ENCODE results near the gene STARD4.

STARD4 gene

DNA sequence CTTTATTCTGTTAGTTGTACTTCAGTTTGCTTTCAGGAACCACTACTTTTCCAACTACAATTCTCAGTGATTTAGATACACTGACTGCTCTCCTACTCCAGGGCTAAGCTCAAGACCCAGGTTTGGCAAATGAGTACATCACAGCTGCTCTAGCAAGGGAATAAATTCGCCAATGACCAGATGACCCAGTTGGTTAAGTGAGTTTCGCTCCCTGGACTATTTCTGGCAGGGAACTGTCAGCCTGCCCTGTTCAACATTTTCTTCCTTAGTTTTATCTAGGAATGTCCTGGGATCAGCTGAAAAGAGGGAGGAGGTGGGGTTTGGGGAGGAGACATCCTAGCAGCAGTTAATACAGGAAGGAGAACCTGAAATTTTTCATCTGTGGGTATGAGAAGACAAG, 6.4 kb upstream of the STARD4 start:
- TF ChIP-seq, protein P1, sequence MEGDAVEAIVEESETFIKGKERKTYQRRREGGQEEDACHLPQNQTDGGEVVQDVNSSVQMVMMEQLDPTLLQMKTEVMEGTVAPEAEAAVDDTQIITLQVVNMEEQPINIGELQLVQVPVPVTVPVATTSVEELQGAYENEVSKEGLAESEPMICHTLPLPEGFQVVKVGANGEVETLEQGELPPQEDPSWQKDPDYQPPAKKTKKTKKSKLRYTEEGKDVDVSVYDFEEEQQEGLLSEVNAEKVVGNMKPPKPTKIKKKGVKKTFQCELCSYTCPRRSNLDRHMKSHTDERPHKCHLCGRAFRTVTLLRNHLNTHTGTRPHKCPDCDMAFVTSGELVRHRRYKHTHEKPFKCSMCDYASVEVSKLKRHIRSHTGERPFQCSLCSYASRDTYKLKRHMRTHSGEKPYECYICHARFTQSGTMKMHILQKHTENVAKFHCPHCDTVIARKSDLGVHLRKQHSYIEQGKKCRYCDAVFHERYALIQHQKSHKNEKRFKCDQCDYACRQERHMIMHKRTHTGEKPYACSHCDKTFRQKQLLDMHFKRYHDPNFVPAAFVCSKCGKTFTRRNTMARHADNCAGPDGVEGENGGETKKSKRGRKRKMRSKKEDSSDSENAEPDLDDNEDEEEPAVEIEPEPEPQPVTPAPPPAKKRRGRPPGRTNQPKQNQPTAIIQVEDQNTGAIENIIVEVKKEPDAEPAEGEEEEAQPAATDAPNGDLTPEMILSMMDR (IDR thresholded peaks at IDR 0.05; ENCODE audit: low read depth, low read length, missing control alignments), result no peak
- H3K27ac ChIP-seq, result no peak overlapping the region
- H3K27me3 ChIP-seq (replicated peaks), result no peaks in the 10 kb centered on the region
- H3K36me3 ChIP-seq (replicated peaks), result no peaks in the 10 kb centered on the region
- DNase-seq, result no peak
- no peak overlapping the region for H3K4me3 ChIP-seq (ENCODE audit: low read depth, low read length)
- in situ Hi-C loops (cut with HindIII; ENCODE audit: low pct_ligation_motif_present, low sequenced_read_pairs), result no loop called here

DNA sequence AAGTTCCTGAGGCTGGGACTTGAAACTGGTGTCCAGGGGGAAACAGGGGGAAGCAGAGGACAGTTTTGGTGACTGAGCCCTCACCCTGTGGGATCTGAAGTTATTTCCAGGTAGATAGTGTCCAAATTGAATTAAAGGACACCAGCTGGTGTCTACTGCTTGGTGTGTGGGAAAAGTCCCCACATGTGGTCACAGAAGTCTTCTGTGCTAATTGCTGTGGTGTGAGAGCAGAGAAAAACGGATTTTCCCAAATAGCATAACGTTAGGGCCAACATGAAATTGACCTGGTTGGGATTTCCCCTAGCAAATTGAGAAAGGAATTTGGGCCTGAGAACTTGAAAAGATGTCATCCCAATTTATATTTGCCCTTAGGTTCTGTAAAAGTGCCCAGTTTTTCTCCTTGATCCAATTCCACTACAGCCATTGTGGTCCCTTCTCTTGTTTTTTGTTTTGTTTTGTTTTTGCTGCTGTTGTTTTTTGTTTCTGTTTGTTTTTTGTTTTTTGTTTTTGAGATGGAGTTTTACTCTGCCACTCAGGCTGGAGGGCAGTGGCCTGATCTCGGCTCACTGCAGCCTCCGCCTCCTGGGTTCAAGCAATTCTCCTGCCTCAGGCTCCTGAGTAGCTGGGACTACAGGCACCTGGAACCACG, 5.6 kb upstream of the STARD4 start:
- TF ChIP-seq, protein P1 (IDR thresholded peaks at IDR 0.05; ENCODE audit: low read depth, low read length, missing control alignments), result no peak
- Histone ChIP-seq H3K27me3 (replicated peaks) (no peaks in the 10 kb centered on the region), H3K27ac (no peak overlapping the region), H3K4me3 (ENCODE audit: low read depth, low read length) (no peak overlapping the region), H3K36me3 (replicated peaks) (no peaks in the 10 kb centered on the region)
- in situ Hi-C loops (cut with HindIII; ENCODE audit: low pct_ligation_motif_present, low sequenced_read_pairs), result no loop called here
- DNase-seq, result no peak

- DNase-seq, result no peak
- Histone ChIP-seq H3K36me3 (replicated peaks) (peaks cover 4% of the 10 kb centered on the region), H3K27ac (no peak overlapping the region), H3K4me3 (ENCODE audit: low read depth, low read length) (no peak overlapping the region), H3K27me3 (replicated peaks) (no peaks in the 10 kb centered on the region)
- TF ChIP-seq, protein P1 (IDR thresholded peaks at IDR 0.05; ENCODE audit: low read depth, low read length, missing control alignments), result no peak
- in situ Hi-C loops (cut with HindIII; ENCODE audit: low pct_ligation_motif_present, low sequenced_read_pairs), result no loop called here
Measured at GRCh38 chr5:111514087-111514486, 1.8 kb upstream of the STARD4 start.

DNA sequence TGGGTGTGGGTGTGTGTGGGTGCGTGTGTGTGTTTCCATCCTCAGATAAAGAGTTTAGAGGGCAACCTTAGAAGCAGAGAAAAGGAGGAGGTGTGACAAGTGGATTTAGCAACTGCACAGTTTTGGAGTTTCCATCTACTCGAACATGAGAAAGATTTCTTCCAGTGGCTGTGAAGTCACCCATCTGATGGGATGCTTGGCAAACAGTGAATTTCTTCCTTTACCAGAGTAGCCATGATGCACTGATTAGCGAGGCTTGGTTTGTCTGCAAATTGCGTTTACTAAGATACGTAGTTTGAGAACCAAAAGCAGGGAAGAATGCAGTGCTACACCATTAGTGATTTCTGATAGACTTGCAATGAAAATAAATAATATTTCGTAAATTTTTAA, 791 bp upstream of the STARD4 start:
- DNase-seq, result no peak
- in situ Hi-C loops (cut with HindIII; ENCODE audit: low pct_ligation_motif_present, low sequenced_read_pairs), result no loop called here

GRCh38 chr5:111511831-111512374, 432 bp downstream of the STARD4 start:
- H3K27me3 ChIP-seq (replicated peaks), result no peaks in the 10 kb centered on the region
- peaks cover 4% of the 10 kb centered on the region for H3K36me3 ChIP-seq (replicated peaks)
- H3K27ac ChIP-seq, result peak overlapping the region; percentile 96
- peak; percentile 23 for DNase-seq
- TF ChIP-seq, protein P1 (IDR thresholded peaks at IDR 0.05; ENCODE audit: low read depth, low read length, missing control alignments), result no peak
- in situ Hi-C loops (cut with HindIII; ENCODE audit: low pct_ligation_motif_present, low sequenced_read_pairs), result no loop called here
- peak overlapping the region; percentile 93 for H3K4me3 ChIP-seq (ENCODE audit: low read depth, low read length)

More for the DNA sequence above, 791 bp upstream of the STARD4 start:
- H3K27me3 ChIP-seq (replicated peaks), result no peaks in the 10 kb centered on the region
- TF ChIP-seq, protein P1 (IDR thresholded peaks at IDR 0.05; ENCODE audit: low read depth, low read length, missing control alignments), result no peak
- H3K27ac ChIP-seq, result peak overlapping the region; percentile 96
- peak overlapping the region; percentile 93 for H3K4me3 ChIP-seq (ENCODE audit: low read depth, low read length)
- peaks cover 4% of the 10 kb centered on the region for H3K36me3 ChIP-seq (replicated peaks)
